ENCODE data around the gene MED15. TPM values are rescaled to one million over a fixed set of nuclear protein-coding genes. Genes with fewer than 3 reads are reported as not detected.

The MED15 gene
- total and polyA plus RNA-seq, 2 experiments from 2014 or later = 29.2 to 43.5 TPM

DNA sequence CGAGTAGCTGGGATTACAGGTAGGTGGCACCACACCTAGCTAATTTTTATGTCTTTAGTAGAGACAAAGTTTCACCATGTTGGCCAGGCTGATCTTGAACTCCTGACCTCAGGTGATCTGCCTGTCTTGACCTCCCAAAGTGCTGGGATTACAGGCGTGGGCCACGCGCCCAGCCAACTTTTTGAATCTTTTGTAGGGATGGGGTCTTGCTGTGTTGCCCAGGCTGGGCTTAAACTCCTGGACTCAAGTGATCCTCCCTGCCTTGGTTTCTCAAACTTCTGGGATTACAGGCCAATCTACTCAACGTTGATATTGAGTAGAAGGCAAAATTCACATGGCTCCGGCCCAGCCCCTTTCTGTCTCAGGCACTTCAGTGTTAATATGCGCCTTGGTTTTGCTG lies 93.9 kb downstream of the MED15 start:
- Mint-ChIP-seq H3K27me3 (ENCODE audit: insufficient read depth, low read depth, poor library complexity) (peaks cover 7% of the 10 kb centered on the region), H3K27ac (no peak overlapping the region), H3K36me3 (ENCODE audit: low read depth) (no peaks in the 10 kb centered on the region), H3K9me3 (no peaks in the 10 kb centered on the region), H3K4me3 (no peak overlapping the region), H3K4me1 (peaks cover 8% of the 10 kb centered on the region)
- TF ChIP-seq ZNF331 (CRISPR knock-in tag; IDR thresholded peaks at IDR 0.05; ENCODE audit: low read depth) (no peak), EZH2phosphoT487 (IDR thresholded peaks at IDR 0.05; ENCODE audit: unreplicated experiment) (no peak), ZNF114 (CRISPR knock-in tag; IDR thresholded peaks at IDR 0.05) (no peak), POLR2AphosphoS5 (IDR thresholded peaks at IDR 0.05; ENCODE audit: low read depth) (no peak), EZH2 (IDR thresholded peaks at IDR 0.05; ENCODE audit: low read depth, unreplicated experiment) (no peak), CREB1 (CRISPR knock-in tag; IDR thresholded peaks at IDR 0.05; ENCODE audit: low read depth) (no peak), STAT1 (IDR thresholded peaks at IDR 0.05; ENCODE audit: unreplicated experiment) (no peak), JUNB (IDR thresholded peaks at IDR 0.05; ENCODE audit: unreplicated experiment) (no peak)
- TF ChIP-seq, protein P1, sequence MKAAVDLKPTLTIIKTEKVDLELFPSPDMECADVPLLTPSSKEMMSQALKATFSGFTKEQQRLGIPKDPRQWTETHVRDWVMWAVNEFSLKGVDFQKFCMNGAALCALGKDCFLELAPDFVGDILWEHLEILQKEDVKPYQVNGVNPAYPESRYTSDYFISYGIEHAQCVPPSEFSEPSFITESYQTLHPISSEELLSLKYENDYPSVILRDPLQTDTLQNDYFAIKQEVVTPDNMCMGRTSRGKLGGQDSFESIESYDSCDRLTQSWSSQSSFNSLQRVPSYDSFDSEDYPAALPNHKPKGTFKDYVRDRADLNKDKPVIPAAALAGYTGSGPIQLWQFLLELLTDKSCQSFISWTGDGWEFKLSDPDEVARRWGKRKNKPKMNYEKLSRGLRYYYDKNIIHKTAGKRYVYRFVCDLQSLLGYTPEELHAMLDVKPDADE (IDR thresholded peaks at IDR 0.05) = no peak
- TF ChIP-seq, protein P2, sequence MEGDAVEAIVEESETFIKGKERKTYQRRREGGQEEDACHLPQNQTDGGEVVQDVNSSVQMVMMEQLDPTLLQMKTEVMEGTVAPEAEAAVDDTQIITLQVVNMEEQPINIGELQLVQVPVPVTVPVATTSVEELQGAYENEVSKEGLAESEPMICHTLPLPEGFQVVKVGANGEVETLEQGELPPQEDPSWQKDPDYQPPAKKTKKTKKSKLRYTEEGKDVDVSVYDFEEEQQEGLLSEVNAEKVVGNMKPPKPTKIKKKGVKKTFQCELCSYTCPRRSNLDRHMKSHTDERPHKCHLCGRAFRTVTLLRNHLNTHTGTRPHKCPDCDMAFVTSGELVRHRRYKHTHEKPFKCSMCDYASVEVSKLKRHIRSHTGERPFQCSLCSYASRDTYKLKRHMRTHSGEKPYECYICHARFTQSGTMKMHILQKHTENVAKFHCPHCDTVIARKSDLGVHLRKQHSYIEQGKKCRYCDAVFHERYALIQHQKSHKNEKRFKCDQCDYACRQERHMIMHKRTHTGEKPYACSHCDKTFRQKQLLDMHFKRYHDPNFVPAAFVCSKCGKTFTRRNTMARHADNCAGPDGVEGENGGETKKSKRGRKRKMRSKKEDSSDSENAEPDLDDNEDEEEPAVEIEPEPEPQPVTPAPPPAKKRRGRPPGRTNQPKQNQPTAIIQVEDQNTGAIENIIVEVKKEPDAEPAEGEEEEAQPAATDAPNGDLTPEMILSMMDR (conservative IDR thresholded peaks at IDR 0.05; ENCODE audit: low read depth in 2 of 2) = no peak
- Histone ChIP-seq H4K20me1 (replicated peaks; ENCODE audit: insufficient read depth) (no peaks in the 10 kb centered on the region), H3K4me1 (ENCODE audit: insufficient read depth) (no peaks in the 10 kb centered on the region), H3K4me3 (no peak overlapping the region), H3K36me3 (ENCODE audit: insufficient read depth) (no peaks in the 10 kb centered on the region), H3K4me2 (no peak overlapping the region), H3K27ac (ENCODE audit: low read depth) (no peak overlapping the region), H3K79me2 (replicated peaks; ENCODE audit: insufficient read depth) (no peaks in the 10 kb centered on the region), H3K9me2 (ENCODE audit: insufficient read depth) (no peaks in the 10 kb centered on the region), H3K27me3 (ENCODE audit: insufficient read depth) (no peaks in the 10 kb centered on the region), H3F3A (replicated peaks; ENCODE audit: low read depth) (no peaks in the 10 kb centered on the region), H2AFZ (no peak overlapping the region)
- no peak for ATAC-seq
- no peak for DNase-seq (ENCODE audit: low spot score)

DNA sequence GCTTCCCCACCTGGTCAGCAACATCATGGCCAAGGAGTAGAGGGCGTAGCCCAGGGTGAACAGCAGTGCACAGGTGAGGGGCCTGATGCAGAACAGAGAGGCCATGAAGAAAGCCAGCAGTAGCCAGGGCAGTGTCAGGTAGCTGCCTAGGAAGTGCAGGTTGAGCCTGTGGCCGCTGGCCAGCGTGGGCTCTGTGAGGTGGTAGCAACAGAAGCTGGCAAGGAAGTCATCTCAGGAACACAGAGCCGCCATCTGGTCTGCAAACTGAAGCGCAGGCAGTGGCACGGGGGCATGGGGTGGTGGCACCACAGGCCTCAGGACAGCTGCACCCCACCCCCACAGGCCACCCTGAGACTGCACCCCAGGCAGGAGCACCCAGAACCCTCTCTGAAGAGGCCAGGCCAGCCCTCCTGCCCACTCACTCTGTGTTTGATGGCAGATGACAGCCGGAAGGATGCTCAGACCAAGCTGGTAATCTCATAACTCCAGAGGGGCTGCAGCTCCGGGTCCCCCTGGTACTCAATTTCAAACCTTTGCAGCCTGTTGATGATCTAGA lies 95.3 kb downstream of the MED15 start:
- Histone ChIP-seq H2AFZ (no peak overlapping the region), H3K4me3 (no peak overlapping the region), H3K9me2 (ENCODE audit: insufficient read depth) (no peaks in the 10 kb centered on the region), H3F3A (replicated peaks; ENCODE audit: low read depth) (no peaks in the 10 kb centered on the region), H3K4me1 (ENCODE audit: insufficient read depth) (no peaks in the 10 kb centered on the region), H3K79me2 (replicated peaks; ENCODE audit: insufficient read depth) (no peaks in the 10 kb centered on the region), H3K36me3 (ENCODE audit: insufficient read depth) (no peaks in the 10 kb centered on the region), H3K27me3 (ENCODE audit: insufficient read depth) (no peaks in the 10 kb centered on the region), H3K27ac (ENCODE audit: low read depth) (no peak overlapping the region), H3K4me2 (no peak overlapping the region), H4K20me1 (replicated peaks; ENCODE audit: insufficient read depth) (no peaks in the 10 kb centered on the region)
- H3K4me3 Mint-ChIP-seq = no peak overlapping the region
- ATAC-seq (no peak), DNase-seq (ENCODE audit: low spot score) (no peak)
- peaks cover 12% of the 10 kb centered on the region for H3K4me1 Mint-ChIP-seq
- no peaks in the 10 kb centered on the region for H3K36me3 Mint-ChIP-seq (ENCODE audit: low read depth)
- no peak overlapping the region for H3K27ac Mint-ChIP-seq
- peaks cover 9% of the 10 kb centered on the region for H3K27me3 Mint-ChIP-seq (ENCODE audit: insufficient read depth, low read depth, poor library complexity)
- H3K9me3 Mint-ChIP-seq = no peaks in the 10 kb centered on the region
- no peak for TF ChIP-seq CREB1 (CRISPR knock-in tag; IDR thresholded peaks at IDR 0.05; ENCODE audit: low read depth)
- no peak for TF ChIP-seq ZNF331 (CRISPR knock-in tag; IDR thresholded peaks at IDR 0.05; ENCODE audit: low read depth)
- TF ChIP-seq, protein P2 (conservative IDR thresholded peaks at IDR 0.05; ENCODE audit: low read depth in 2 of 2) = no peak
- TF ChIP-seq ZNF114 (CRISPR knock-in tag; IDR thresholded peaks at IDR 0.05) = no peak
- no peak for TF ChIP-seq POLR2AphosphoS5 (IDR thresholded peaks at IDR 0.05; ENCODE audit: low read depth)
- TF ChIP-seq STAT1 (IDR thresholded peaks at IDR 0.05; ENCODE audit: unreplicated experiment) = no peak
- TF ChIP-seq, protein P1 (IDR thresholded peaks at IDR 0.05) = no peak
